SIG-M5 treated with dmso at 0.1 percent for 504 hours (cell line): Measurements from ENCODE around the gene CACNA1C.

Experiments
- DNase-seq: peaks from one replicate; lab custom pipeline; 2025; ENCODE audit not compliant: unreplicated experiment; lab: John Stamatoyannopoulos, UW

CACNA1C gene

GRCh38 chr12:2273288-2273687 is 220.5 kb downstream of the CACNA1C start:
- DNase-seq, result no peak

- no peak for DNase-seq
Observed at GRCh38 chr12:2273751-2274150, 221.0 kb downstream of the CACNA1C start.

DNA sequence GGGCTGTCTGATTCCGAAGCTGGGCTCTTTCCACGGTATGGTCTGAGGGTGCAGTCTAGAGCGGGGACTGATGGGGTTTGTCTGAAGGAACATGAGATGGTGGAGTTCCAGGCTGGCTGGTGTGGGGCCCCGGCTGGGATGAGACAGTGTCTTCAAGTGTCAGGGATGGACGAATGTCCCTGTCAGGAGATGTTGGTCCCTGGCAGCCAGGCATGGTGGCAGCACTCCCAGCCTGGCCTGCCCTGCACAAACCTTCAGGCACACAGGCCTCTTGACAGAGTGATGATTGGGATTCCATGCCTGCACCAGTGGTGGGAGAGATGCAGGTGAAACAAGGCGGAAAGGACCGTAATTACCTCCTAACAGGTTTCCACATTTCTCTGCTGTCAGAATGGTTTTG is 221.9 kb downstream of the CACNA1C start:
- no peak for DNase-seq

GRCh38 chr12:2276288-2277033 is 223.7 kb downstream of the CACNA1C start:
- DNase-seq, result no peak

DNA sequence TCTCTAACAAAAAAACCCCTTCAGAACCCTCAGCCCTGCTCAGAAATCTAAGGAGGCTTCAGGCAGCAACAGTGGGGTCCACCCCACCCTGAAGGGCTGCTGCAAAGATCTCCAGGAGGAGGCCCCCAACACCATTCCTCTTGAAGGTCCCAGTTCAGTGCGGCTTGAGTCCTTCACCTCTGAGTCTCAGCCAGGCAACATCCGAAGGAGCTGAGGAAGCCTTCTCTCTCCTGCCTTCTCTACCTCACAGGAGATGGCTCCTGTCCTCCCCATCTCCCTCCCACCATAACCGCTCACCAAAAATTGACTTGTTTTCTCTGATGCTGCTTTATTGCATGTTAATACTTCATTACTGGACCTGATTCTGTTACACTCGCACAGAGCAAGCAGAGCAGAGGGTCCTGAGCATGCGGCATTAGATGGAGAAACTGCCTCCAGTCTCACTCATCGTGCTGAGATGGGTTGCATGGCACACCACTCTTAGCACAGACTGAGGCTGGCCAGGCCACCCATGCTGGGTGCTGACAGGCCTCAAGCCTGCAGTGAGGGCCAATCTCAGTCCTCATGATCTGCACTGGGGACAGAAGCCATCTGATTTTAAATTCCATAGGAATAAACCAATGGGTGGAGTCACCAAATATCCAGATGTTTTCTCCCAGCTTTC is 224.8 kb downstream of the CACNA1C start:
- DNase-seq, result no peak

DNA sequence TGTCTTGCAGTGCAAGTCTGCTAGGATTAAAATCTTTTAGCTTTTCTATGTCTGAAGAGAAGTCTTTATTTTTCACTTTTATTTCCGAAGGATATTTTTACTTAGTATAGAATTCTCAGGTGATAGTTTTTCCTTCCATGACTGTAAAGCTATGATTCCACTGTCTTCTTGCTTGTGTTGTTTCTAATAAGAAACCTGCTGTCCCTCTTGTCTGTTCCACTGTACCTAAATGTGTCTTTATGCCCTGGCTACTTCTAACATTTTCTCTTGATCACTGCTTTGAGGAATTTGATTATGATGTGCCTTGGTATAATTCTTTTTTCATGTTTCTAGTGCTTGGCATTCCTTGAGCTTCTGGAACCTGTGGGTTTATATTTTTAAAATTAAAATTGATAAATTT is 228.7 kb downstream of the CACNA1C start:
- no peak for DNase-seq

- no peak for DNase-seq
Observed at GRCh38 chr12:2282318-2282717, 229.5 kb downstream of the CACNA1C start.

DNA sequence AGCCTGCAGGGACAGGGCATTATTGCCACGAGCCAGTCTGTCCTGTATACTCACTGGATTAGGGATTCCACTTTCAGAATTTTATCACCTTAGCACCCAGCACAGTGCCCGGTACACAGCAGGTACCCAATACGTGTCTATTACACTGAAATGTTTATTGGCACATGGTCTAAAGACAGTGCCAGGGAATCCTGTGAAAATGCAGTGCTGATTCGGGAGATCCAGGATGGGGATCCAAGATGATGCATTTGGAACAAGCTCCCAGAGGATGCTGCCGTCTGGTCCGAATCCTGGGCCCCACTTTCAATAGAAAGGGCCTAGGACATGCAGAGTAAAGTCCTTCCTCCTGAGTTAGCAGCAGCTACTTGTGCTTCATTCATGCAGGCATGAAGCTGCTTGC is 230.7 kb downstream of the CACNA1C start:
- no peak for DNase-seq

GRCh38 chr12:2283916-2284315 is 231.1 kb downstream of the CACNA1C start:
- peak; percentile 79 for DNase-seq

- peak; percentile 89 for DNase-seq
Observed at GRCh38 chr12:2284321-2284813, 231.6 kb downstream of the CACNA1C start.

DNA sequence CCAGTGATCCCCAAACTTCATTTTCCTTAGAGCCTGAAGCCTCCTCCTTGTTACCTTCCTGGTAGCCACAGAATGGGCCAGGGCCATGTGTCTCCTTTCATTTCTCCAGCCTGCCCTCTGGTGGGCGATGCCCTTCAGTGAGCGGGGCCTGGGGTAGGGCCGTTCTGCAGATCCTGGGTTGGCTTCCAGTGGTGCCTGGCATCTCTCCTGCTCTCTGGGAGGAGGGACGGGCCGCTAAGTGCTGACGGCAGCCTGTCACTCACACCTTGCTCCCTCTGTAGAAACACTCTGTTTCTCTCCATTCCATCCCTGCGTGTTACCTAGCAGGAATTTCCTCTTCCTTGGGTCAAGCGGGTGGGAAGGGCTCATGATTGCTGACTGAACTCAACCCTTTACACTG is 232.1 kb downstream of the CACNA1C start:
- peak; percentile 84 for DNase-seq

DNA sequence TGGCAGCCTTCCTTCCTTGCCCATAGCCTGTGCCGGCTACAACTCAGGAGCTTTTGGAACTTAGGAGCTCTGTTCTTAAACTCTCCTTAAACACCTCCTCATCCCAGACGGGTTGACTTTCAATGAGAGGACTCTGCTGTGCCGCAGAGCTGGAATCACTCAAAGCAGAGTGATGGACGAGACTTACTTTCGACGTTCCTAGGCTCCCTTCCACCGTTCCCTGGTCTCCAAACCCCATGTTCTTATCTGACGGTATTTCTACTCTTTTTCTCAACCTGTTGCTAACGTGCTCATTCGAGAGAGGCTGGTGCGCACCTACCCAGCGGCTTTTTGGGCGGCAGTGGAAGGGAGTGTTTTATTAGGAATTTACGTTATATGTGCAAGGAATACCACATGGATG is 232.7 kb downstream of the CACNA1C start:
- DNase-seq, result no peak

GRCh38 chr12:2286047-2286446 is 233.3 kb downstream of the CACNA1C start:
- peak; percentile 28 for DNase-seq

- DNase-seq, result no peak
Observed at GRCh38 chr12:2286461-2287131, 233.8 kb downstream of the CACNA1C start.

GRCh38 chr12:2287151-2287550 is 234.4 kb downstream of the CACNA1C start:
- no peak for DNase-seq

GRCh38 chr12:2287589-2287988 is 234.8 kb downstream of the CACNA1C start:
- no peak for DNase-seq

DNA sequence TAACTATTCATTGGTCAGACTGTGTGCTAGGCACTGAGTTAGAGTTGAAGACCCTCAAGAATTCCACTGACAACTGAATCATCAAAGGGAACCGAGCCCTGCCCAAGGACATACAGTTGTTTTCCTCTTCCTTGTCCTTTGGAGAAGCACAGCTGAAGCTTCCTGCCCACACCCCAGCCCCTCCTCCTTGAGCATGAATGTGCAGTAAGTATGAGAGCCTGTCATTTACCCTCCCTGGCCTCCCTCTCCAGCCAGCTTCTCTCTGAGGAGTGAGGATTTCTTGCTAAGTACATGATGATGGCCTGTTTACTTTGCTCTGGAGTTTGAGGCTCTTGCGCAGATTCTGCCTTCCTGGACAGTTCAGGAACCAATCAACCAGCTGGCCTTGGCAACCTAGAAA is 235.2 kb downstream of the CACNA1C start:
- DNase-seq, result peak; percentile 50

DNA sequence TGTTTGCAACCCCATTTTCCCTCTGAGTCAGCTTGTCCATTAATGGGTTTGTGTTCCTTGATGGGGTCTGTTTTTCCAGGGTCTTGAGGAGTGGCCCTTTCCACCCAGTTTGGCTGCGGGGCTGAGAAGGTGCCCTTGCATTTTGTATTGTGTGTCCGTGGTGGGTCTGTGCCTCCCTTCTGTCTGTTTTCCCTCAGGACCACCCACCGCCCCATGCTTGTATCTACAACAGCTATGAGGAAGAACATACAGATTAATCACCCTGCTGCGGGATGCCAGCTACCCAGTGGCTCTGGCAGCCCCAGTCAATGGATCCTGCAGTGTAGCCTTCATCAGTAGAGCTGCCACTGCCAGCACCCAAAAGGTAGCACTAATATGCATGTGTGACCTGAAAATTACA is 235.7 kb downstream of the CACNA1C start:
- DNase-seq, result no peak

- DNase-seq, result no peak
Observed at GRCh38 chr12:2288875-2289274, 236.1 kb downstream of the CACNA1C start.

DNA sequence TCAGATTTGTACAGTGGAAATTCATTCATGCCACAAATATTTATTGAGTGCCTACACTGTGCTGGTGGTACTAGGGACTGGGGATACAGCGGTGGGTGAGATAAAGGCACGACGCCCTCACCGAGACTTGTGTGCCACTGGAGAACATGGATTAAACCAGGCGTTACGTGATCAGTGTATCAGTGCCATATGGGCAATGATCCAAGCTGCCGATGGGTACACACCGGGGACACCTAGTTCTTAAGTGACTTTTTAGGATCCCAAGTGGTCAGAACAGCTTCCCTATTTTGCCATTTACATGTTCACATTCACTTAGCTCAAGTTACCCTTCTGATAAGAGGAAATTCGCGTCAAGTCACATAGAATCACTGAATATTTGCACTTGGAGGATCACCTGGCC is 236.7 kb downstream of the CACNA1C start:
- no peak for DNase-seq

DNA sequence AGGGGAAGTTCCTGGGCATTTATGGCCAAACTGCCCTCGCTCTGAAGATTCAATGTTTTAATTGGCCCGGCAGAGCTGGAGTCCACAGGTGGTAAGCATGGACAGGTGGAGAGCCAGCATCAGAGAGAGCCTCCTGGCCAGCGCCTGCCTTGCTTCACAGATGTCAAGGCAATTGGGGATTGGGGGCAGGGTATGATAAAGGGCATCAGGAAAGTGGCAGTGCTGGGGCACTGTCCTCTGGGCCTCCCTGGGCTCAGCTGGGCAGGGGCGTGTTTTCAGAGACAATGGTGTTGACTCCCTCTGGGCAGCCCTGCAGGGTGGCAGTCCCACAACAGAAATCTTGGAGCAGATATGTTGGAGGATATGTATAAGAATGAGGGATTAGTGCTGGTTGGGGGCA is 237.3 kb downstream of the CACNA1C start:
- DNase-seq, result no peak

- no peak for DNase-seq
Observed at GRCh38 chr12:2290516-2291065, 237.8 kb downstream of the CACNA1C start.
